DND-41 (cell line): ENCODE results near the gene SDHB.

ENCODE experiments used
- CTCF ChIP-seq: IDR thresholded peaks from 2 replicates; pipeline ENCODE4 v1.5.1; 2012; ENCODE audit warnings: borderline replicate concordance, low read length, moderate library complexity, mild to moderate bottlenecking; ENCODE audit not compliant: poor library complexity, severe bottlenecking; ENCODE audit errors: extremely low read depth
- EZH2 ChIP-seq: IDR thresholded peaks from 3 replicates; pipeline ENCODE4 v1.6.1; 2012; ENCODE audit warnings: borderline replicate concordance, low read depth, mild to moderate bottlenecking, moderate library complexity, low read length, inconsistent platforms; ENCODE audit not compliant: severe bottlenecking

DNA sequence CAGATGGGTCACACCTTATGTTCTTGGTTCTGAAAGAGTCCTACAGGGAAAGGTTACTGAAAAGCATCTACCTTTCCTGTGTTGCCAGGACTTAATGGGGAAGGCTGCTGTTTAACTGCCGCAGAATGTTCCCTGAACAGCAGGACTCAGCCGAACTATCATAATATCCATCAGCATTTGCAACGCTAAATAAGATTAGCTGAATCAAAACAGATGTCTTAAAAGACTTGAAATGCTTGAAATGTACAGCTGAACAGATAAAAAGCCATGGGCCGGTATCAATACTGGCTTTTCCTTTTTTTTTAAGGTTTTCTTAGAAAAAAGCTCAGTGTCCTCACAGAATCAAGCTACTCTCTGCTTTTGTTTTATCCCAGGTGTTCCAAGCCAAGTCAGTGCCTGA, 22.4 kb downstream of the SDHB start:
- TF ChIP-seq CTCF: no peak
- no peak for TF ChIP-seq EZH2
